GM18511 (cell line): ENCODE measurements around the gene TRIM62.

Source experiments
- ATAC-seq: cut with Tn5 transposase; IDR thresholded peaks from one replicate; pipeline ENCODE4 v1.9.1; 2021; ENCODE audit warnings: mild to moderate bottlenecking, moderate library complexity; ENCODE audit not compliant: unreplicated experiment

TRIM62 gene

GRCh38 chr1:33162141-33162540 is 19.7 kb downstream of the TRIM62 start:
- no peak for ATAC-seq

GRCh38 chr1:33161061-33161681 is 20.7 kb downstream of the TRIM62 start:
- no peak for ATAC-seq

GRCh38 chr1:33159577-33159976 is 22.3 kb downstream of the TRIM62 start:
- no peak for ATAC-seq

GRCh38 chr1:33158366-33158765 is 23.5 kb downstream of the TRIM62 start:
- no peak for ATAC-seq

GRCh38 chr1:33157131-33157530 is 24.7 kb downstream of the TRIM62 start:
- ATAC-seq = no peak

GRCh38 chr1:33155877-33156538 is 25.8 kb downstream of the TRIM62 start:
- no peak for ATAC-seq

GRCh38 chr1:33153650-33154049 is 28.2 kb downstream of the TRIM62 start:
- ATAC-seq = no peak

GRCh38 chr1:33152685-33153432 is 29.0 kb downstream of the TRIM62 start:
- ATAC-seq = no peak

- ATAC-seq = no peak
Measured at GRCh38 chr1:33151116-33151515, 30.7 kb downstream of the TRIM62 start.

GRCh38 chr1:33150522-33150921 is 31.3 kb downstream of the TRIM62 start:
- no peak for ATAC-seq

- no peak for ATAC-seq
Measured at GRCh38 chr1:33149453-33150190, 32.2 kb downstream of the TRIM62 start.

GRCh38 chr1:33148615-33149014 is 33.2 kb downstream of the TRIM62 start:
- ATAC-seq = no peak

GRCh38 chr1:33147997-33148314 is 33.9 kb downstream of the TRIM62 start:
- ATAC-seq = no peak

- no peak for ATAC-seq
Measured at GRCh38 chr1:33147275-33147996, 34.4 kb downstream of the TRIM62 start.

GRCh38 chr1:33146003-33146402 is 35.8 kb downstream of the TRIM62 start:
- no peak for ATAC-seq

GRCh38 chr1:33143698-33144097 is 38.1 kb downstream of the TRIM62 start:
- no peak for ATAC-seq

- no peak for ATAC-seq
Measured at GRCh38 chr1:33143176-33143575, 38.7 kb downstream of the TRIM62 start.

- ATAC-seq = no peak
Measured at GRCh38 chr1:33142483-33143064, 39.3 kb downstream of the TRIM62 start.

- ATAC-seq = no peak
Measured at GRCh38 chr1:33141781-33142180, 40.1 kb downstream of the TRIM62 start.

GRCh38 chr1:33141216-33141615 is 40.6 kb downstream of the TRIM62 start:
- ATAC-seq = no peak
